Esophagus squamous epithelium (tissue), 5 donors: ENCODE data around the gene PRKD1. TPM values are rescaled to one million over a fixed set of nuclear protein-coding genes. Genes with fewer than 3 reads are reported as not detected.

Source experiments
- DNase-seq: peaks from one replicate; lab custom pipeline; 2025; lab: John Stamatoyannopoulos, UW
- H3K27ac ChIP-seq, 4 donors: fragments of 200-600 bp; sonication (generic); one replicate each; pipeline ENCODE4 v1.5.1; 2016 to 2019; ENCODE audit warnings: mild to moderate bottlenecking in 1 of 4
- H3K27me3 ChIP-seq, 4 donors: fragments of 200-600 bp; sonication (generic); 1 replicate in 3 of 4; 2 replicates in 1 of 4; pipeline versions ENCODE4 v1.5.1 to v1.6.0; 2017 to 2021; ENCODE audit warnings: antibody characterized with exemption in 1 of 4
- H3K36me3 ChIP-seq, 3 donors: fragments of 200-600 bp; sonication (generic); one replicate each; pipeline ENCODE4 v1.5.1; 2016 to 2019
- H3K4me1 ChIP-seq, 3 donors: fragments of 200-600 bp; sonication (generic); one replicate each; pipeline ENCODE4 v1.5.1; 2017 to 2019
- H3K4me3 ChIP-seq, 4 donors: fragments of 200-600 bp; sonication (generic); 1 replicate in 3 of 4; 2 replicates in 1 of 4; pipeline ENCODE4 v1.5.1; 2016 to 2019; ENCODE audit warnings: mild to moderate bottlenecking in 2 of 4, moderate library complexity in 1 of 4
- H3K9me3 ChIP-seq, 3 donors: fragments of 200-600 bp; sonication (generic); one replicate each; pipeline ENCODE4 v1.5.1; 2016 to 2019
- CTCF ChIP-seq, 6 experiments: fragments of 450-650 bp in 4 of 6; fragments of 200-600 bp in 2 of 6; sonication (generic) in 2 of 6; IDR thresholded peaks; one replicate each; pipeline ENCODE4 v1.5.1; 2016 to 2019; ENCODE audit warnings: antibody characterized with exemption in 6 of 6, mild to moderate bottlenecking in 4 of 6, moderate library complexity in 4 of 6
- POLR2A ChIP-seq, 4 donors: fragments of 450-650 bp; IDR thresholded peaks; one replicate each; pipeline ENCODE4 v1.6.1; 2017; ENCODE audit warnings: antibody characterized with exemption in 4 of 4, mild to moderate bottlenecking in 4 of 4, moderate library complexity in 3 of 4
- WGBS, 2 donors: methylation state at CpG; one replicate each; pipeline ENCODE4 v1.1.5; 2018; 5-methylcytosine and 5-hydroxymethylcytosine counted together
- intact Hi-C: fragments of 100-400 bp; cut with DNase I; formaldehyde crosslinking; loops from one replicate; pipeline ENCODE4 v1.15.0; 2022
- total RNA-seq, 4 donors: library from RNA; depleted of rRNA; stranded (reverse); fragments of >200 nt; gene quantifications; one replicate each; pipeline ENCODE4 v1.1.0, GENCODE V29; 2016
- donor health status: DM: yes; HTN: yes; CAD: no.

PRKD1 gene
- total RNA-seq, 4 donors from 2014 or later, result 0.30 to 10.7 (median 2.2) TPM

DNA sequence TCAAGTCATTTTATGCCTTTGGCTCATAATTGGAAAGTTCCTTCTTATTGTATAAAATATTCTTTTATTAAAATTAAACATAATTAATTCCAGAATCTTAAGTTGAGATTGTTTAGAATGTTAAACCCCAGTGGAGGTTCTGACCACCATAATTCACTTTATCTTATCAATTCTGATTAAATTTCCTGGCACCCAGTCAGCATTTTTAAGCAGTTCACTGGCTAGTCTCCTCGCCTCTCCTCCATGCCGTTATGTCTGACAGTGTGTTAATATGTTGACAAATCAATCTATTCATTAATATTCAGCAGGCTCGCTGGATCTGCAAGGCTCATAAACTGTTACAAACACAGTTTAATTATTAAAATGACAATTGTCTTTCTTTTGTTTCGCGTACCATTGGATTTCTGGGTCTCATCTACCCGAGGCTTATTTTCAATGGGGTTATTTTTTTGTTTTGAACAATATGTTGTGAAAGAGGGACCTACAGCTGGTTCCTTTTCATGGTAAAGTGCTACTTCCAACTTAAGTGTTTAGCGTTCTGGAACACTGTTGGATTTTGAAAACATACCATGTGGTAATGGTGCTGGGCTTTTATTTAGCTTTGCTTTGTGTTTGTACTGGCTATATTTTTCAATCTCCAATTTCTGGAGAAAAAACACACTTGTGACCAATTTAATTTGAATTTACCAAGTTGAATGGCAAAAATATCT is 339.7 kb downstream of the PRKD1 start:
- no peaks in the 10 kb centered on the region for H3K36me3 ChIP-seq
- no peak overlapping the region for H3K27ac ChIP-seq
- H3K4me3 ChIP-seq, result no peak overlapping the region
- intact Hi-C loops, result no loop called here
- 82 to 84% methylated on average over 7 of the region's 7 CpGs for WGBS, 2 donors
- no peak for DNase-seq
- TF ChIP-seq POLR2A (IDR thresholded peaks at IDR 0.05) (no peak), CTCF (IDR thresholded peaks at IDR 0.05) (no peak)
- peaks cover 0 to 12% (median 0%) of the 10 kb centered on the region in 3 donors for H3K4me1 ChIP-seq
- no peaks in the 10 kb centered on the region for H3K27me3 ChIP-seq
- H3K9me3 ChIP-seq, result no peaks in the 10 kb centered on the region

- Histone ChIP-seq H3K27ac (no peak overlapping the region), H3K4me3 (no peak overlapping the region), H3K4me1 (peaks cover 0 to 12% (median 0%) of the 10 kb centered on the region in 3 donors), H3K36me3 (no peaks in the 10 kb centered on the region), H3K27me3 (no peaks in the 10 kb centered on the region), H3K9me3 (no peaks in the 10 kb centered on the region)
- intact Hi-C loops, result no loop called here
- no peak for TF ChIP-seq POLR2A (IDR thresholded peaks at IDR 0.05)
- no peak for TF ChIP-seq CTCF (IDR thresholded peaks at IDR 0.05)
- WGBS, 2 donors, result 73 to 79% methylated on average over 2 of the region's 2 CpGs
- no peak for DNase-seq
These were observed 340.6 kb downstream of the PRKD1 start for GRCh38 chr14:29587046-29587445.

DNA sequence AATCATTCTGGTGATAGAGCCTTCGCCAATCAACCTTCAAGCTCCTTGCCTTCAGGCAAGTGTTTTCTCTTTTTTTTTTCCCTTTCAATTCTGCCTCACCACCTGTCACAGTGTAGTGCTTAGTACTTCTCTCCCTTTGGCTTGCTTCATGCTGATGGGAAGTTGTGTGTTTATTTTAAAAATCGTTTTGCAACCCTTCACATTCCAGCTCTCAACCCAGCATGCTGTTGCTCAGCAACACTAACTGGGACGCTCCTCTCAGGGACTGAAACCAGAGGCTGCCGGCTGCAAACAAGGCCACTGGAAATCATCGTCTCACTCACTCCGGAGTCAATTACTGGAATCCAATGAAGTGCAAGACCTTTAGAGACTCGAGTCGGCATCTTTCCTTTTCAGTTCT is 342.7 kb downstream of the PRKD1 start:
- TF ChIP-seq CTCF (IDR thresholded peaks at IDR 0.05) (no peak), POLR2A (IDR thresholded peaks at IDR 0.05) (no peak)
- intact Hi-C loops, result no loop called here
- no peak for DNase-seq
- no peaks in the 10 kb centered on the region for H3K9me3 ChIP-seq
- no peaks in the 10 kb centered on the region for H3K36me3 ChIP-seq
- H3K4me1 ChIP-seq, result peaks cover 0 to 12% (median 0%) of the 10 kb centered on the region in 3 donors
- WGBS, 2 donors, result 22 to 28% methylated on average over 8 of the region's 8 CpGs
- no peak overlapping the region for H3K4me3 ChIP-seq
- H3K27ac ChIP-seq, result no peak overlapping the region
- H3K27me3 ChIP-seq, result no peaks in the 10 kb centered on the region

DNA sequence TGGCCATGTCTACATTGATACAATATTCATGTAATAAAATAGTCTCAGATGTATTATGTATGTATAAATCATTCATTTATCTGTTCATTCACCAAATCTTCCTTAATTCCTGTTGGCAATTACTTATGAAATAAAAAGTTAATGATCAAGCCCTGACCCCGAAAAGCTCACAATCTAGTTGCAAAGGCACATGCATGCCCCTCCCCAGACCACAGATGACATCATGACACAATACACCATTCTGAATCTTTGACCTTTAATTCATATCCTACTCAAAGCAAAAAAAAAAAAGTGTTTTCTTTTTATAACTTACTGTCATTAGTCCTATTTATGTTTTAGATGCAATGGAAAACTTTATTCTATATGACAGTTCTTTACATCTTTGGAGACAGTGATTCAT is 346.9 kb downstream of the PRKD1 start:
- H3K9me3 ChIP-seq, result no peaks in the 10 kb centered on the region
- peaks cover 0 to 4% (median 0%) of the 10 kb centered on the region in 3 donors for H3K36me3 ChIP-seq
- H3K4me3 ChIP-seq, result no peak overlapping the region
- no peaks in the 10 kb centered on the region for H3K27me3 ChIP-seq
- no peak for DNase-seq
- TF ChIP-seq CTCF (IDR thresholded peaks at IDR 0.05) (no peak), POLR2A (IDR thresholded peaks at IDR 0.05) (no peak)
- H3K27ac ChIP-seq, result no peak overlapping the region
- peaks cover 0 to 12% (median 0%) of the 10 kb centered on the region in 3 donors for H3K4me1 ChIP-seq
- WGBS, 2 donors, result 75 to 79% methylated on average over 1 of the region's 1 CpG
- intact Hi-C loops, result no loop called here

DNA sequence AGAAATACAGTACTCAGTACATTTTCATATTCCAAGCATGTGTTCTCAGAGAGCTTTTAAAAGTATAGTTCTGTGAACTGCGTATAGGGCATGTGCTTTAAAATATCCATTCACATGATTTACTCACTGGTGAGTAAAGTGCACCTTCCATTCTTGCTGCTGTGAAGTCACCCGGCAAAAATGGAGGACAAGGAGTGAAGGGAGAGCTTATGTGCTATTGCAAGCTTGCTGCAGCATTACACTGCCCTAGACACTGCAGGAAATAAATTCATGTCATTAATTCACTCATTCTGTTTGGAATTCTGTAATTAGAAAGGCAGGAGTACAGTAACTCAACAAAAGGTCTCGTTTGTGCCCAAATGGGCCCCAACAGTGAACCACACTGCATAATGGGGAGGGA is 347.8 kb downstream of the PRKD1 start:
- H3K4me3 ChIP-seq, result no peak overlapping the region
- no peak for DNase-seq
- H3K4me1 ChIP-seq, result peaks cover 0 to 3% (median 0%) of the 10 kb centered on the region in 3 donors
- intact Hi-C loops, result no loop called here
- peaks cover 0 to 4% (median 0%) of the 10 kb centered on the region in 3 donors for H3K36me3 ChIP-seq
- no peaks in the 10 kb centered on the region for H3K9me3 ChIP-seq
- TF ChIP-seq CTCF (IDR thresholded peaks at IDR 0.05) (no peak), POLR2A (IDR thresholded peaks at IDR 0.05) (no peak)
- H3K27ac ChIP-seq, result no peak overlapping the region
- no peaks in the 10 kb centered on the region for H3K27me3 ChIP-seq
- 74 to 90% methylated on average over 3 of the region's 3 CpGs for WGBS, 2 donors
